Endothelial cell of umbilical vein (primary cell): ENCODE measurements around the gene GNPAT. TPM values are rescaled to one million over a fixed set of nuclear protein-coding genes. Genes with fewer than 3 reads are reported as not detected.

Experiments used
- BruUV-seq: library from RNA; stranded (reverse); fragments of 400-500 nt; replicated peaks from 2 replicates; lab custom pipeline; 2021; lab: Mats Ljungman, UMichigan
- CTCF ChIA-PET: fragments of 300-600, 350-600 bp; sonication (Branson Sonifier 250); formaldehyde crosslinking; loops from one replicate; lab custom pipeline; 2021; ENCODE audit warnings: antibody characterized with exemption, inconsistent platforms; lab: Charles Lee
- POLR2A ChIA-PET: fragments of 300-600, 350-600 bp; sonication (Branson Sonifier 250); formaldehyde crosslinking; loops from one replicate; lab custom pipeline; 2021; ENCODE audit warnings: antibody characterized with exemption, inconsistent platforms; lab: Charles Lee
- DNase-seq: peaks from one replicate; pipeline ENCODE4 v3.0.0-alpha.2; 2011; ENCODE audit warnings: low read depth, low spot score
- FAIRE-seq: peaks from 2 replicates; lab custom pipeline; 2011; peaks lifted over from hg19 to GRCh38; lab: Jason Lieb, UNC
- H2AFZ ChIP-seq: 2 replicates; pipeline ENCODE4 v1.6.0; 2012; ENCODE audit warnings: low read depth, low read length, control low read depth, inconsistent platforms
- H3K27ac ChIP-seq: 2 replicates; pipeline ENCODE4 v1.5.1; 2011; ENCODE audit warnings: low read depth, mild to moderate bottlenecking, control low read depth, low read length, moderate library complexity; ENCODE audit not compliant: insufficient read depth
- H3K27me3 ChIP-seq, 2 experiments: 2 replicates each; pipeline versions ENCODE4 v1.6.0 to v1.6.1; 2011; ENCODE audit warnings: low read length in 2 of 2, mixed read lengths in 1 of 2; ENCODE audit not compliant: control insufficient read depth in 2 of 2, insufficient read depth in 2 of 2
- H3K36me3 ChIP-seq, 2 experiments: 2 replicates in 1 of 2; 3 replicates in 1 of 2; pipeline ENCODE4 v1.5.1; 2011; ENCODE audit warnings: low read length in 2 of 2, mild to moderate bottlenecking in 1 of 2, moderate library complexity in 1 of 2; ENCODE audit not compliant: control insufficient read depth in 2 of 2, insufficient read depth in 2 of 2; ENCODE audit errors: extremely low read depth in 1 of 2
- H3K4me1 ChIP-seq: 3 replicates; pipeline ENCODE4 v1.5.1; 2011; ENCODE audit warnings: mild to moderate bottlenecking, low read length; ENCODE audit not compliant: control insufficient read depth, insufficient read depth; ENCODE audit errors: extremely low read depth
- H3K4me2 ChIP-seq: 2 replicates; pipeline ENCODE4 v1.6.1; 2011; ENCODE audit warnings: low read length, control low read depth, mixed read lengths; ENCODE audit not compliant: insufficient read depth
- H3K4me3 ChIP-seq, 3 experiments: fragments of 200-600 bp in 1 of 3; sonication (generic), shearing (Covaris generic) in 1 of 3; replicated peaks in 1 of 3; 2 replicates each; pipeline ENCODE4 v1.5.1; 2011 to 2016; ENCODE audit warnings: control low read depth in 3 of 3, low read length in 3 of 3, mild to moderate bottlenecking in 2 of 3, inconsistent platforms in 1 of 3, low read depth in 1 of 3, moderate library complexity in 1 of 3; ENCODE audit not compliant: insufficient read depth in 1 of 3
- H3K79me2 ChIP-seq: 2 replicates; pipeline ENCODE4 v1.6.0; 2012; ENCODE audit warnings: low read length, inconsistent platforms; ENCODE audit not compliant: control insufficient read depth, insufficient read depth
- H3K9ac ChIP-seq: replicated peaks from 2 replicates; pipeline ENCODE3; 2011; ENCODE audit warnings: low read length, control low read depth; ENCODE audit not compliant: insufficient read depth; ENCODE audit errors: extremely low read depth
- H3K9me1 ChIP-seq: replicated peaks from 3 replicates; pipeline ENCODE4 v1.6.0; 2011; ENCODE audit warnings: mild to moderate bottlenecking, low read length; ENCODE audit not compliant: control insufficient read depth, insufficient read depth; ENCODE audit errors: extremely low read depth
- H3K9me3 ChIP-seq: replicated peaks from 2 replicates; pipeline ENCODE4 v1.5.1; 2012; ENCODE audit warnings: low read length, inconsistent platforms; ENCODE audit not compliant: control insufficient read depth, insufficient read depth
- H4K20me1 ChIP-seq: replicated peaks from 2 replicates; pipeline ENCODE3; 2011; ENCODE audit warnings: mild to moderate bottlenecking, low read length; ENCODE audit not compliant: control insufficient read depth, insufficient read depth; ENCODE audit errors: extremely low read depth
- CTCF ChIP-seq, 2 donors: IDR thresholded peaks; 1 replicate in 1 of 2; 2 replicates in 1 of 2; pipeline ENCODE4 v1.5.1; 2011; ENCODE audit warnings: low read length in 2 of 2, mild to moderate bottlenecking in 2 of 2, moderate library complexity in 2 of 2, control low read depth in 1 of 2, inconsistent platforms in 1 of 2, low read depth in 1 of 2; ENCODE audit not compliant: insufficient read depth in 1 of 2; ENCODE audit errors: extremely low read depth in 1 of 2
- EZH2 ChIP-seq: IDR thresholded peaks from 2 replicates; pipeline ENCODE4 v1.6.1; 2012; ENCODE audit warnings: borderline replicate concordance, low read depth, mild to moderate bottlenecking, moderate library complexity, low read length, inconsistent platforms; ENCODE audit not compliant: severe bottlenecking
- FOS ChIP-seq: IDR thresholded peaks from 2 replicates; pipeline ENCODE4 v1.6.1; 2011; ENCODE audit warnings: mild to moderate bottlenecking, low read length, moderate library complexity, borderline replicate concordance; ENCODE audit not compliant: insufficient read depth
- GATA2 ChIP-seq: IDR thresholded peaks from 2 replicates; pipeline ENCODE4 v1.7.0; 2011; ENCODE audit warnings: low read depth, mild to moderate bottlenecking, moderate library complexity, mixed read lengths, low read length; ENCODE audit not compliant: insufficient read length, insufficient read depth
- JUN ChIP-seq: IDR thresholded peaks from 2 replicates; pipeline ENCODE4 v1.6.1; 2011; ENCODE audit warnings: borderline replicate concordance, low read depth; ENCODE audit not compliant: insufficient read length, insufficient read depth
- MAX ChIP-seq: IDR thresholded peaks from 2 replicates; pipeline ENCODE4 v1.6.1; 2011; ENCODE audit not compliant: insufficient read depth, insufficient read length
- MYC ChIP-seq: IDR thresholded peaks from one replicate; pipeline ENCODE4 v1.6.1; 2011; ENCODE audit warnings: mild to moderate bottlenecking, low read depth, low read length
- POLR2A ChIP-seq: IDR thresholded peaks from 2 replicates; pipeline ENCODE4 v1.6.1; 2012; ENCODE audit warnings: low read depth, mild to moderate bottlenecking, control low read depth, low read length
- POLR2AphosphoS5 ChIP-seq: IDR thresholded peaks from 2 replicates; pipeline ENCODE4 v1.6.1; 2012; ENCODE audit warnings: low read depth, mild to moderate bottlenecking, control low read depth, low read length, moderate library complexity; ENCODE audit not compliant: insufficient read depth
- dilution Hi-C: fragments of 300-500 bp; cut with MboI; formaldehyde crosslinking; loops from one replicate; pipeline ENCODE4 v1.15.0; 2019; ENCODE audit warnings: low sequenced_read_pairs; ENCODE audit not compliant: extremely low pct_ligation_motif_present
- intact Hi-C: fragments of 100-400 bp; cut with micrococcal nuclease; formaldehyde crosslinking; loops from one replicate; pipeline ENCODE4 v1.10.0; 2022
- polyA plus RNA-seq, 4 experiments: library from polyadenylated mRNA; depleted of rRNA in 3 of 4; stranded (reverse) in 3 of 4; unstranded in 1 of 4; fragments of >200 nt; gene quantifications; 2 replicates each; pipeline versions ENCODE4 v1.2.1 to v1.2.3, GENCODE V29; 2011 to 2012; ENCODE audit warnings: missing spikeins in 1 of 4
- total RNA-seq: library from RNA; stranded (reverse); gene quantifications from 2 replicates; pipeline ENCODE4 v1.2.3, GENCODE V29; 2021

The GNPAT gene
- total and polyA plus RNA-seq, 2 donors (not counting 3 experiments of a cell fraction or from before 2014, with no cell fraction given): 18.9 to 51.4 TPM

- intact Hi-C loops (loop anchor here (2.0 to 5.0 kb wide), 3 partner anchors 77 to 362 kb away; partner anchors contain the start of gene EGLN1), dilution Hi-C loops (no loop called here)
- BruUV-seq: TSS peak; percentile 81
- Histone ChIP-seq H3K36me3 (peaks cover 0 to 4% of the 10 kb centered on the region in 2 experiments), H3K9ac (peak overlapping the region; percentile 89), H3K9me3 (no peaks in the 10 kb centered on the region), H3K4me3 (peak overlapping the region; percentile 57 to 97 (median 94)), H3K9me1 (no peaks in the 10 kb centered on the region), H3K27me3 (no peaks in the 10 kb centered on the region), H3K27ac (peak overlapping the region; percentile 59), H3K79me2 (peaks cover 51% of the 10 kb centered on the region), H2AFZ (peak overlapping the region; percentile 94), H4K20me1 (no peaks in the 10 kb centered on the region), H3K4me1 (peaks cover 19% of the 10 kb centered on the region), H3K4me2 (peak overlapping the region; percentile 89)
- ChIA-PET POLR2A (interaction anchor here (1.3 kb wide), 1 partner anchor 97 kb away, joined by 3 read pairs; the partner anchor contains the start of genes EXOC8 and SPRTN), CTCF (interaction anchor here (1.6 to 1.9 kb wide), 2 partner anchors 25 to 98 kb away, joined by 3 to 7 read pairs; partner anchors contain the start of genes EXOC8 and SPRTN)
- peak; percentile 55 for DNase-seq
- FAIRE-seq: peak; percentile 57
- no peak for TF ChIP-seq MAX
- TF ChIP-seq JUN: no peak
- TF ChIP-seq CTCF (IDR thresholded peaks at IDR 0.05; ENCODE audit: extremely low read depth in 1 of 2, insufficient read depth in 1 of 2, low read depth in 1 of 2, low read length in 2 of 2): no peak
- no peak for TF ChIP-seq EZH2
- no peak for TF ChIP-seq POLR2A
- TF ChIP-seq GATA2: no peak
- TF ChIP-seq POLR2AphosphoS5: no peak
- TF ChIP-seq MYC: no peak
- TF ChIP-seq FOS: no peak
Observed at GRCh38 chr1:231240531-231240882, 505 bp upstream of the GNPAT start.
